K562 (cell line): ENCODE measurements around the gene CD4. TPM values are rescaled to one million over a fixed set of nuclear protein-coding genes. Genes with fewer than 3 reads are reported as not detected.
A peak's percentile ranks its signal among the peaks of the same experiment; 100 is the strongest.

Experiments
- CBX1 ChIP-seq: sonication (generic); IDR thresholded peaks from 2 replicates; pipeline ENCODE4 v1.6.1; 2016; ENCODE audit warnings: antibody characterized with exemption, low read depth, mild to moderate bottlenecking
- CHD7 ChIP-seq: fragments of 200-600 bp; sonication (generic); IDR thresholded peaks from one replicate; pipeline ENCODE4 v1.6.1; 2012; ENCODE audit warnings: mild to moderate bottlenecking, low read depth, low read length, inconsistent platforms
- MECOM ChIP-seq: fragments of 250-450 bp; sonication (Bioruptor Pico); IDR thresholded peaks from 2 replicates; pipeline ENCODE4 v1.8.0; 2022; ENCODE audit warnings: inconsistent platforms
- RBM15 ChIP-seq: fragments of 200-400 bp; formaldehyde crosslinking; IDR thresholded peaks from 2 replicates; pipeline ENCODE4 v1.6.1; 2018; ENCODE audit warnings: mild to moderate bottlenecking, low read length, moderate library complexity; ENCODE audit not compliant: insufficient read depth
- TBP ChIP-seq: optimal IDR thresholded peaks from 2 replicates; pipeline ENCODE3; 2011; ENCODE audit warnings: low read depth, low read length, improper control_type of control experiment
- ZMIZ1 ChIP-seq, 2 experiments: fragments of 150-350 bp in 1 of 2; IDR thresholded peaks; 2 replicates each; pipeline ENCODE4 v1.6.1; 2012 to 2016; ENCODE audit warnings: low read depth in 2 of 2, low read length in 2 of 2, mild to moderate bottlenecking in 1 of 2, moderate library complexity in 1 of 2
- polyA plus RNA-seq, 8 experiments: library from polyadenylated mRNA; depleted of rRNA in 4 of 8; stranded (reverse) in 5 of 8; unstranded in 3 of 8; fragments of >200 nt; fragmentation: Nextera tagmentation in 2 of 8; fragmentation: Illumina TruSeq in 1 of 8; extraction: Ambion mirVana in 2 of 8; extraction: Trizol in 1 of 8; gene quantifications; 2 replicates each; pipeline versions ENCODE4 v1.2.1 to v1.2.3, GENCODE V29; 2011 to 2014; ENCODE audit warnings: inconsistent platforms in 1 of 8, missing spikeins in 1 of 8
- total RNA-seq, 7 experiments: library from RNA; depleted of rRNA in 6 of 7; stranded (reverse); fragments of >200 nt in 6 of 7; fragmentation: Illumina TruSeq in 2 of 7; extraction: Trizol in 2 of 7; gene quantifications; 2 replicates each; pipeline versions ENCODE4 v1.2.1 to v1.2.3, GENCODE V29; 2011 to 2021; ENCODE audit warnings: low replicate concordance in 1 of 7
- TF ChIP-seq, protein P1 (sequence below), 2 experiments: fragments of 450-650 bp; conservative IDR thresholded peaks; 2 replicates each; pipeline ENCODE4 v1.6.1; 2017; ENCODE audit warnings: mild to moderate bottlenecking in 2 of 2, moderate library complexity in 2 of 2
- TF ChIP-seq, protein P2 (sequence below): fragments of 200-800 bp; sonication (Bioruptor generic); IDR thresholded peaks from 2 replicates; pipeline ENCODE4 v1.6.1; 2017; ENCODE audit warnings: missing genetic modification characterization, missing compliant biosample characterization

Gene CD4
- total and polyA plus RNA-seq, 9 of the 15 experiments (the other 6 are each of a cell fraction or from before 2014, with no cell fraction given) = 0.06 to 0.27 (median 0.09) TPM; not detected in 5

DNA sequence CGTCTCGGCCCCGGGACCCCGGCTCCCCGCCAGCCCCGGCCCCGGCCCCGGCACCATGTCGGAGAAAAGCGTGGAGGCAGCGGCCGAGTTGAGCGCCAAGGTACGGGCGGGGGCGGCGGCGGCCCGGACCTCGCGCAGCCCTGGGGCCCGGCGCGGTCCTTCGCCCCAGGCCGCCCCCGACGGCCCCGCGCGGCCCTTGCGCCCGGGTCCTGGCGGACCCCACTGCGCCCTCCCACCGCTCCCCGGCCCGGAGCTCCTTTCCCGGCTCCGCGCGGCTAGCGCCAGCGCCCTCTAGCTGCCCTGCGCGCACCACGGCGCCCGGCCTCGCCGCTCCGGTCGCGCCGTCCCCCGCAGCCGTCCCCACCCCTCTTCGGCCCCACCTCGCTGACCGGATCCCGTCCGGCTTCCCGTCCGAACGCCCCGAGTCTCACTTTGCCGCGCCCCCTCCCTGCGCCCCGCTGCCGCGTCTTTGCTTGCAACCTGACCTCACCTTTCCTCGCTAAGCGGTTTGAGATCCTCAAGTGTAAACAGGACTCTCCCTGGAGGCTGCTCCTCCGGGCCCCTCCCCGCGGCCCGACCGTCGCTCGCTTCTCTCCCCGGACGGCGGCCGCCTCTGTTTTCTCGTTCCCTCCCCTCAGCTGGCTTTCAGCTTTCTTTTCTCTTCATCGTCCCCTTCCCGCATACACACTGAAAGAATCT lies 22.5 kb upstream of the CD4 start (continued):
- TF ChIP-seq CHD7 (no peak), TBP (peak; percentile 41), MECOM (CRISPR knock-in tag) (no peak), ZMIZ1 (IDR thresholded peaks at IDR 0.05; ENCODE audit: low read depth in 2 of 2, low read length in 2 of 2) (peak in 1 of 2 experiments; percentile 15; a peak in 1 of 4 replicates), CBX1 (no peak), RBM15 (no peak)
- TF ChIP-seq, protein P1, sequence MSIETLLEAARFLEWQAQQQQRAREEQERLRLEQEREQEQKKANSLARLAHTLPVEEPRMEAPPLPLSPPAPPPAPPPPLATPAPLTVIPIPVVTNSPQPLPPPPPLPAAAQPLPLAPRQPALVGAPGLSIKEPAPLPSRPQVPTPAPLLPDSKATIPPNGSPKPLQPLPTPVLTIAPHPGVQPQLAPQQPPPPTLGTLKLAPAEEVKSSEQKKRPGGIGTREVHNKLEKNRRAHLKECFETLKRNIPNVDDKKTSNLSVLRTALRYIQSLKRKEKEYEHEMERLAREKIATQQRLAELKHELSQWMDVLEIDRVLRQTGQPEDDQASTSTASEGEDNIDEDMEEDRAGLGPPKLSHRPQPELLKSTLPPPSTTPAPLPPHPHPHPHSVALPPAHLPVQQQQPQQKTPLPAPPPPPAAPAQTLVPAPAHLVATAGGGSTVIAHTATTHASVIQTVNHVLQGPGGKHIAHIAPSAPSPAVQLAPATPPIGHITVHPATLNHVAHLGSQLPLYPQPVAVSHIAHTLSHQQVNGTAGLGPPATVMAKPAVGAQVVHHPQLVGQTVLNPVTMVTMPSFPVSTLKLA (conservative IDR thresholded peaks at IDR 0.05) = peak in 1 of 2 experiments; percentile 36; a peak in 1 of 4 replicates
- TF ChIP-seq, protein P2, sequence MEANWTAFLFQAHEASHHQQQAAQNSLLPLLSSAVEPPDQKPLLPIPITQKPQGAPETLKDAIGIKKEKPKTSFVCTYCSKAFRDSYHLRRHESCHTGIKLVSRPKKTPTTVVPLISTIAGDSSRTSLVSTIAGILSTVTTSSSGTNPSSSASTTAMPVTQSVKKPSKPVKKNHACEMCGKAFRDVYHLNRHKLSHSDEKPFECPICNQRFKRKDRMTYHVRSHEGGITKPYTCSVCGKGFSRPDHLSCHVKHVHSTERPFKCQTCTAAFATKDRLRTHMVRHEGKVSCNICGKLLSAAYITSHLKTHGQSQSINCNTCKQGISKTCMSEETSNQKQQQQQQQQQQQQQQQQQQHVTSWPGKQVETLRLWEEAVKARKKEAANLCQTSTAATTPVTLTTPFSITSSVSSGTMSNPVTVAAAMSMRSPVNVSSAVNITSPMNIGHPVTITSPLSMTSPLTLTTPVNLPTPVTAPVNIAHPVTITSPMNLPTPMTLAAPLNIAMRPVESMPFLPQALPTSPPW (CRISPR knock-in tag) = peak; percentile 77
